ENCODE measurements around the gene COPG1.

DNA sequence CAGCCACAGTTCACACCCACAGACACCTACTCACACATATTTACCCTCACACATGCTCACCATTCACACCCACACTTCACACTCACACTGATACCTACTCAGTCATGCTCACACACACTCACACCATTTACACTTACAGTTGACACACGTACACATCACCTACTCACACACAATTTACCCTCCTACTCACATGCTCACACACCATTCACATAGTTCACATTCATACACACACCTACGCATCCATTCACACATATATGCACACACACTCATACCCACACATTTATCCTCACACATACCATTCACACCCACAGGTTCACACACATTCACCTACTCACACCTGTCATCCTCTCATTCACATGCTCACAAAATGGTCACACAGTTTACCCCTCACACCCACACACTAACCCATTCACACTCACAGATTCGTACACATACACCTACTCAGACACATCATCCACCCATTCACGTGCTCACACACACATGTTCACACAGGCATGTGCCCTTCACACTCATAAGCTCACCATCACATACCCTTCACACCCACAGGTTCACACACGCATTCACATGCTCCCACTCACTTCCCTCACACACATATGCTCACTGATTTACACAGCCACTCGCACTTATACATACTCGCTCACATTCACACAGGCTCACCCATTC, 71.5 kb downstream of the COPG1 start:
- TF ChIP-seq SUZ12 (IDR thresholded peaks at IDR 0.05; ENCODE audit: extremely low read depth, insufficient read depth, insufficient read length) = no peak
- TF ChIP-seq ZNF274 (IDR thresholded peaks at IDR 0.05; ENCODE audit: low read depth, low read length) = no peak
